ENCODE results near the gene PIWIL4.

The PIWIL4 gene

GRCh38 chr11:94599510-94599909, 32.3 kb downstream of the PIWIL4 start:
- H3K36me3 ChIP-seq (ENCODE audit: control insufficient read depth in 2 of 2, insufficient read depth in 1 of 2, low read length in 2 of 2), result no peaks in the 10 kb centered on the region
- ChIA-PET POLR2A (no interaction called here), CTCF (interaction anchor here (1.1 kb wide), 1 partner anchor 187 kb away, joined by 3 read pairs; no protein-coding TSS in a partner anchor)
- no peaks in the 10 kb centered on the region for H3K4me1 ChIP-seq (ENCODE audit: control insufficient read depth, insufficient read depth, low read length)
- TF ChIP-seq TCF7L2 (IDR thresholded peaks at IDR 0.05; ENCODE audit: borderline replicate concordance, low read depth, low read length) (no peak), MEIS1 (CRISPR knock-in tag; IDR thresholded peaks at IDR 0.05; ENCODE audit: borderline replicate concordance) (no peak), ZNF48 (tag by site-specific recombination; IDR thresholded peaks at IDR 0.05) (no peak), ZNF544 (tag by site-specific recombination; IDR thresholded peaks at IDR 0.05) (no peak), GLI2 (tag by site-specific recombination; IDR thresholded peaks at IDR 0.05; ENCODE audit: borderline replicate concordance, low read depth) (no peak), ZNF350 (tag by site-specific recombination; IDR thresholded peaks at IDR 0.05) (no peak), KLF7 (tag by site-specific recombination; IDR thresholded peaks at IDR 0.05; ENCODE audit: borderline replicate concordance) (no peak), ZNF221 (tag by site-specific recombination; IDR thresholded peaks at IDR 0.05; ENCODE audit: borderline replicate concordance) (no peak), ZNF488 (tag by site-specific recombination; IDR thresholded peaks at IDR 0.05) (no peak), ZNF530 (tag by site-specific recombination; IDR thresholded peaks at IDR 0.05; ENCODE audit: low read depth) (no peak), ZNF426 (tag by site-specific recombination; IDR thresholded peaks at IDR 0.05) (no peak), ATF2 (tag by site-specific recombination; IDR thresholded peaks at IDR 0.05; ENCODE audit: low read depth) (no peak), ZNF24 (tag by site-specific recombination; IDR thresholded peaks at IDR 0.05) (no peak), ZNF626 (tag by site-specific recombination; IDR thresholded peaks at IDR 0.05) (no peak), ZNF2 (tag by site-specific recombination; IDR thresholded peaks at IDR 0.05) (no peak)
- H3K27ac ChIP-seq (ENCODE audit: extremely low read depth, low read depth, low read length), result no peak overlapping the region
- H3K9me3 ChIP-seq (ENCODE audit: control insufficient read depth, insufficient read depth, low read depth, low read length), result no peaks in the 10 kb centered on the region
- no peak overlapping the region for H3K4me3 ChIP-seq (ENCODE audit: low read depth, low read length)

- no peaks in the 10 kb centered on the region for H3K36me3 ChIP-seq (ENCODE audit: control insufficient read depth in 2 of 2, insufficient read depth in 1 of 2, low read length in 2 of 2)
- no peaks in the 10 kb centered on the region for H3K9me3 ChIP-seq (ENCODE audit: control insufficient read depth, insufficient read depth, low read depth, low read length)
- H3K4me1 ChIP-seq (ENCODE audit: control insufficient read depth, insufficient read depth, low read length), result no peaks in the 10 kb centered on the region
- POLR2A ChIA-PET, result interaction anchor here (0.5 kb wide), 1 partner anchor 32 kb away, joined by 3 read pairs; no protein-coding TSS in a partner anchor
- H3K27ac ChIP-seq (ENCODE audit: extremely low read depth, low read depth, low read length), result no peak overlapping the region
- no peak overlapping the region for H3K4me3 ChIP-seq (ENCODE audit: low read depth, low read length)
- CTCF ChIA-PET, result interaction anchor here (2.0 kb wide), 1 partner anchor 20 kb away, joined by 10 read pairs; no protein-coding TSS in a partner anchor
- TF ChIP-seq ZNF621 (tag by site-specific recombination; IDR thresholded peaks at IDR 0.05), result no peak
- no peak for TF ChIP-seq ZBTB49 (tag by site-specific recombination; IDR thresholded peaks at IDR 0.05; ENCODE audit: low read depth)
- no peak for TF ChIP-seq BCL6B (tag by site-specific recombination; IDR thresholded peaks at IDR 0.05)
- peak; percentile 55; the same call in 1 of the 2 replicates for TF ChIP-seq ZNF843 (tag by site-specific recombination; IDR thresholded peaks at IDR 0.05)
- TF ChIP-seq ZNF600 (tag by site-specific recombination; IDR thresholded peaks at IDR 0.05), result 0 out of 2 replicates have a peak, but pooled peaks have one; percentile 21
- TF ChIP-seq ZIC2 (tag by site-specific recombination; IDR thresholded peaks at IDR 0.05), result no peak
- TF ChIP-seq REPIN1 (tag by site-specific recombination; IDR thresholded peaks at IDR 0.05; ENCODE audit: low read depth), result no peak
- TF ChIP-seq ZNF335 (tag by site-specific recombination; conservative IDR thresholded peaks at IDR 0.05), result no peak; the same call in none of the 2 replicates
- TF ChIP-seq SCRT2 (tag by site-specific recombination; IDR thresholded peaks at IDR 0.05), result peak; percentile 69
- peak; percentile 33; the same call in 1 of the 2 replicates for TF ChIP-seq TRIM28 (IDR thresholded peaks at IDR 0.05; ENCODE audit: borderline replicate concordance, low read length)
- no peak for TF ChIP-seq ZNF23 (tag by site-specific recombination; IDR thresholded peaks at IDR 0.05; ENCODE audit: borderline replicate concordance)
- TF ChIP-seq ZXDB (tag by site-specific recombination; IDR thresholded peaks at IDR 0.05), result 0 out of 2 replicates have a peak, but pooled peaks have one; percentile 21
- no peak for TF ChIP-seq ZNF362 (tag by site-specific recombination; IDR thresholded peaks at IDR 0.05)
Measured at GRCh38 chr11:94602430-94603372, 35.5 kb downstream of the PIWIL4 start.
